Neuron (in vitro differentiated cells): ENCODE results near the gene DOCK4.

Source experiments
- H2AFZ ChIP-seq: one replicate; pipeline ENCODE4 v1.6.1; 2013; ENCODE audit warnings: low read depth, mild to moderate bottlenecking, inconsistent platforms, low read length, moderate library complexity
- H3K27me3 ChIP-seq: one replicate; pipeline ENCODE4 v1.6.1; 2013; ENCODE audit warnings: low read length; ENCODE audit not compliant: insufficient read depth
- H3K36me3 ChIP-seq: one replicate; pipeline ENCODE4 v1.6.1; 2013; ENCODE audit warnings: low read length; ENCODE audit not compliant: insufficient read depth
- H3K4me1 ChIP-seq: one replicate; pipeline ENCODE4 v1.6.1; 2013; ENCODE audit warnings: low read length; ENCODE audit not compliant: insufficient read depth
- H3K4me3 ChIP-seq: 2 replicates; pipeline ENCODE4 v1.5.1; 2013; ENCODE audit warnings: mild to moderate bottlenecking, low read length, moderate library complexity
- H3K9me3 ChIP-seq: one replicate; pipeline ENCODE4 v1.6.1; 2013; ENCODE audit warnings: low read length

DOCK4 gene

DNA sequence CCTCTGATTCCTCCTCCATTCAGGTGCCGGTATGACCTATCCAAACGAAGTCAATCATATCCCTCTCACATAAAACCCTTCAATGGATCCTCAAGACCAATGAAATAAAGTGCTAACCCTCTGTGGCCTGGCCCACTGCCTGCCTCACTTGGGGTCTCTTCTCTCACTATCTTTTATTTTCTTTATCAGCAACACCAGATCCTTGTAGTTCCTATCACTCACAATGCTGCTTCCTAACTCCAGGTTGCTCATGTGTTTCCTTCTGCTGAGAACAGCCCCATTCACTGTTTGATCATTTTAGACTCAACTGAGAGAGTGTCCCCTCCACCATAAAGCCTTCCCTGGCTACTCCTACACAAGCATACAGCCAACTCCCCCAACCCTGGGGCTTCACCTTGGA lies 180.6 kb downstream of the DOCK4 start:
- no peak overlapping the region for H3K4me3 ChIP-seq
- H3K4me1 ChIP-seq: no peaks in the 10 kb centered on the region
- H3K36me3 ChIP-seq: no peaks in the 10 kb centered on the region
- no peak overlapping the region for H2AFZ ChIP-seq
- H3K27me3 ChIP-seq: no peaks in the 10 kb centered on the region
- H3K9me3 ChIP-seq: no peaks in the 10 kb centered on the region

DNA sequence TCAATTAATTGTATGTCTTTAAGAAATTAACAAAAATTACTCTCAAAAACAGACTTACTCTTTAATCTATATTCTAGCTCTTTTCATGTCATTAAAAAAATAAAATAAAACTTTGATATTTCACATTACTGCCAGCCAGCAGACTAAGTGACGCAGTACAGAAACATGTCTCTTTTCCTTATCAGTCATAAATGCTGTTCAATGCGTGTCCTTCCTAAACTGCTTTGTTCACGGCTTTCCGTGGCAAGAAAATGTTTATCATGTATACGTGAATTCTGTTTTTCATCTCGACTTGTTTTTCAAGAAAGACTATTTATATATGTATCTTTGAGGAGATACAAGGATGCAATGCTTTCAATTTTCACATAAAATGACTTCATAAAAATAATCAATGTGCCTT lies 182.4 kb downstream of the DOCK4 start:
- no peaks in the 10 kb centered on the region for H3K27me3 ChIP-seq
- no peaks in the 10 kb centered on the region for H3K36me3 ChIP-seq
- H2AFZ ChIP-seq: no peak overlapping the region
- no peak overlapping the region for H3K4me3 ChIP-seq
- H3K4me1 ChIP-seq: no peaks in the 10 kb centered on the region
- H3K9me3 ChIP-seq: no peaks in the 10 kb centered on the region

DNA sequence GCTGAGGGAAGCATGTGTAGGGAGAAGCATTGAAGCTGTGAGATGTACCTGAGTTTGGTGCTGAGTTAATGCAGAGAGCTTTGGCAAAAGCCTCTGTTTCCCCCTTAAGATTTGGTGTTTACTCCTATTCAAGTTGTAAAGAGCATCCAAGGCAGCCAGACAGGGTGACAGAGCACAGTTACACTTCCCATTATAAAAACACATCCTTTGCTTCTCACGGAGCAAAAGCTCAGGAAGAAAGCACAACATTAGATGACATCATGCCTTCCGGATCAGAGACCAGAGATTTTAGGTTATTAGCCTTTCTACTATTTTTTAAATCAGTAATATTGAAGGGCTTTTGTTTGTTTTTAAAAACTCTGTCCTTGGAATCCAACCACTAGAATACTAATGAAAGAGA lies 182.9 kb downstream of the DOCK4 start:
- H3K4me3 ChIP-seq: no peak overlapping the region
- no peaks in the 10 kb centered on the region for H3K27me3 ChIP-seq

DNA sequence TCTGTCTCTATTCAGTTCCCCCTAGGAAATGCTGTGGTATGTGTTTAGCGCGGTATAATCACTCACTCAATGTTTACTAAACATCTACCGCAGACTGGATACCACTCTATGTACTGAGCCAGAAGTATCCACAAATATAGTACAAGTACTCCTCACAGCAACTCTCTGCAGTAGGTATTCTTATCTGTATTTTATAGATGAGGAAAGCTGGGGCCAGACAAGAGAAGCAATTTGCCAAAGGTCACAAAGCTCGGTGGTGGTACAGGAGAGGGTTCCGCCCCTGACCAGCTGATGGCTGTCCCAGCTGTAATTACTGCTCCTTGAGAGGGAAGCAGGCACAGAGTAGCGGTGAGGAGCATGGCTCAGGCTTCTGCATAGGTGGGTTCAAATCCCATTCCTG lies 184.1 kb downstream of the DOCK4 start:
- H3K4me3 ChIP-seq: no peak overlapping the region
- H3K9me3 ChIP-seq: no peaks in the 10 kb centered on the region
- H3K27me3 ChIP-seq: no peaks in the 10 kb centered on the region
- no peak overlapping the region for H2AFZ ChIP-seq
- no peaks in the 10 kb centered on the region for H3K36me3 ChIP-seq
- no peaks in the 10 kb centered on the region for H3K4me1 ChIP-seq

More for the DNA sequence above, 182.9 kb downstream of the DOCK4 start:
- no peaks in the 10 kb centered on the region for H3K9me3 ChIP-seq
- H3K36me3 ChIP-seq: no peaks in the 10 kb centered on the region
- H3K4me1 ChIP-seq: no peaks in the 10 kb centered on the region
- H2AFZ ChIP-seq: no peak overlapping the region

DNA sequence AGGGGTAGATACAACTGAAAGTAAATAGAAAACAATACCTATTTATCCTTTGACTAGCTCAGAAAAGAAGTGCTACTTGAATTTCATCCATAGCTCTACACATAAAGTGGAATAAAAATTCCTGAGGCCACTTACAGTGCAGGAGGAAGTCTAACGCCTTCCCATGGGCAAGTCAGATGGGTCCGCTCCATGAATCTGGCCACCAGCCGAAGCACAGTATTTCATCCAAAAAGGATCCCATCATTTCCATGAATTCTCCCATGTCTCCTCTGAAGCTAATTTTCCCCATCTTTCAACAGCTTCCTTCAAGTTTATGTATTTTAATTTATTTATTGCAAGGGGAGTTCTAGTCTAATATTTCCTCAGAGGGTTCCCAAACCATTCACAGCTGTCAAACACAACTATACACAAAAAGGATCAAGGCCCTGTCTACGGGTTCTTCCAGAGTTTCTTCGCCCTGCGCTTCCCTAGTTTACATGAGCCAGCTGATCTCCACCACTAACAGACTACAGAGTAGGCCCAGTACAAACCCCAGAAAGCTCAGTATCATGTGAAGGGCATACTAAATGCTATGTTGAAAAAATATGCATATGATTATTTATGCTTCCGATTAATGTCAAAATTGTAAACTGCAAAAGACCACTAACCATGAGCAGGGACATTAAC lies 184.7 kb downstream of the DOCK4 start:
- H3K36me3 ChIP-seq: no peaks in the 10 kb centered on the region
- H3K9me3 ChIP-seq: no peaks in the 10 kb centered on the region
- H3K4me3 ChIP-seq: no peak overlapping the region
- no peak overlapping the region for H2AFZ ChIP-seq
- no peaks in the 10 kb centered on the region for H3K4me1 ChIP-seq
- no peaks in the 10 kb centered on the region for H3K27me3 ChIP-seq

DNA sequence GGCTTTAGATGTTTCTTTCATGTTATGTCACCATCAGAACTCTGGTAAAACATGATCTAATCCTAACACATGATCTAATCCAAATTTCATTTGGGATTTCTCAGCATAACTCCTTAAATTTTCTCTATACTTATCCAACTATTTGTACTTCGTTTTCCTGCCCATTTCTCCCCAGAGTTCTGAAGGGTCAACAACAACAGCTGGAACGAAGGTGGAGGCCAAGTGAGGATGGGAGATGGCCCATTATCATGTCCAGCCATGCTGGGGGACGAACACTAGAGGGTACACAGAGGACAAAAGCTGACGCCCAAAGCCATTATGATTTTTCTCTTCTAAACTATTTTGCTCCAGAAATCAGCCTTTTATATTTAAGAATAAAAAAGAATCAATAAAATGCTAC lies 185.4 kb downstream of the DOCK4 start:
- Histone ChIP-seq H3K9me3 (no peaks in the 10 kb centered on the region), H3K27me3 (no peaks in the 10 kb centered on the region), H2AFZ (no peak overlapping the region), H3K4me3 (no peak overlapping the region), H3K36me3 (no peaks in the 10 kb centered on the region), H3K4me1 (no peaks in the 10 kb centered on the region)

DNA sequence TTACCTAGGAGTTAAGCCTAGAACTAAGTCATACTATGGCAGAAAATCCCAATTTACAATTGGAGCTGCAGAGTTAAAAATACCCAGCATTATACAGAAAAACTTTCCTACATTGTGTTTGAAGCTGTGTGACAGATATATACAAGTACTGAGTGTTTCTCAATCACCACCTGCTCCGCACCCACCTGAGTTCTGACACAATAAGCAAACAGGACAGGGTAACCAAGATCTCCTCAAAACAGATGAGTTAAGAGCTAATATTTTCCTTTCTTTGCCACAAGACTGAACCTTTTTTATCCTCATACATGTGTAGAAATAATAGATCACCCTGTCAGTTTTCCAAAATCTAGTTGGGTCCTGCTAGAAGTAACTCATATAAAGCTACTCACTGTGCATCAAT lies 186.3 kb downstream of the DOCK4 start:
- no peaks in the 10 kb centered on the region for H3K4me1 ChIP-seq
- no peaks in the 10 kb centered on the region for H3K9me3 ChIP-seq
- no peaks in the 10 kb centered on the region for H3K27me3 ChIP-seq
- H3K4me3 ChIP-seq: no peak overlapping the region
- H3K36me3 ChIP-seq: no peaks in the 10 kb centered on the region
- no peak overlapping the region for H2AFZ ChIP-seq

DNA sequence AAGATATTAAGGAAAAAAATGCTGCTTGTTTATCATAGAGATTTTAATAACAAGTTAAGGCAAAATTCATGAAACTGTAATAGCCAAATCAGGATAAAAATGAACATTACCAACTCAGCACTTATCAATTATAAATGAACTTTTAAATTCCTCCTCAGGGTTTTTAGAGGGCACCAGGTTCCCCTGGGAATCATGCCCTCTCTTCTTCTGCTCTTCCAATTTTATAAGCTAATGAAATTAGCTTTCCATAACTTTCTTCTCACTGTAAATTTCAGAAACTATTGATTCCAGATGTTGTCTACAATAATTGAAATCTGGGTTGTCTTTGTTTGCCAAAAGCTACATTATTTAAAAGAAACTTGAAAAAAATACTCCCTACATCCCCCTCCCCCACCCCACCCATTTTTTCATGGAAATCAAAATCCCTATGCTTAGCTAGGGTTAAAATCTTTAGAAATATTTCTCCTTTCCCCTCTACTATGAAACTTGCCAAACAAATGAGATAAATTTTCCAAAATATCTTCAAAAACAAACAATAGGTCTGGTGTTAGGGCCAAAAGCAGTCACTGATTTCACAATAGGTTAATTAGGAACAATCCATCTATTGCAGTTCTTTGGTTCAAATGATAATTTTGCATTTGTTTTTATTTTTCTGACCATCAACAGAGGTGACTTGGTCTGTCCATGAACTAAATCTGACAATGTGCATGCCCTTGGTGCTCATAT lies 187.7 kb downstream of the DOCK4 start:
- Histone ChIP-seq H3K4me3 (no peak overlapping the region), H3K9me3 (no peaks in the 10 kb centered on the region), H3K4me1 (no peaks in the 10 kb centered on the region), H3K27me3 (no peaks in the 10 kb centered on the region), H3K36me3 (no peaks in the 10 kb centered on the region), H2AFZ (no peak overlapping the region)

DNA sequence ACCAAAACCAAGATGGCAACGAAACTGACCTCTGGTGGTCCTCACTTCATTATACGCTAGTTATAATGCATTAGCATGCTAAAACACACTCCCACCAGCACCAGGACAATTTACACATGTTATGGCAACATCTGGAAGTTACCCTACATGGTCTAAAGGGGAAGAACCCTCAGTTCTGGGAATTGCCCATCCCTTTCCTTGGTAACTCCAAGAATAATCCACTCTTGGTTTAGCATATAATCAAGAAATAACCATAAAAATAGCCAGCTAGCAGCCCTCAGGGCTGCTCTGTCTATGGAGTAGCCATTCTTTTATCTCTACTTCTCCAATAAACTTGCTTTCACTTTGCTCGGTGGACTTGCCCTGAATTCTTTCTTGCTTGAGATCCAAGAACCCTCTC lies 191.1 kb downstream of the DOCK4 start:
- no peak overlapping the region for H2AFZ ChIP-seq

DNA sequence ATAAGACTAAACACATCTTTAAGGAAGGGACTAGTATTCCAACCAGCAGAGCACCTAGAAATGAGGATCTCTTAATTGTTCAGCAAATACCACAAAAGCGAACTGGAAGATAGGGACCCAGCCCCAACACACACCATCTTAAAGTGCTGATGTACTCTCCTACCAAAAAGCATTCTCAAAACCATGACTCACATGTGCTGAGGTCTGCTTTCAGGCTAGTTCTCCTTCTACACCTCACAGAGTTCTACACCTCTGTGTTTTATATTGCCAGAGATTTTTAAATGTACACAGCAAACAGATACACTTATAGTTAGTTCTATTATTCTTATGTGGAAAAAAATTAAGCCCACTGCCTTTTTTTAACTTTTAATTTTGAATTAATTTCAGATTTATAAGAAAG lies 191.9 kb downstream of the DOCK4 start:
- no peaks in the 10 kb centered on the region for H3K9me3 ChIP-seq
- H3K36me3 ChIP-seq: no peaks in the 10 kb centered on the region
- H3K4me1 ChIP-seq: no peaks in the 10 kb centered on the region
- no peak overlapping the region for H2AFZ ChIP-seq
- no peaks in the 10 kb centered on the region for H3K27me3 ChIP-seq
- no peak overlapping the region for H3K4me3 ChIP-seq

More for the DNA sequence above, 191.1 kb downstream of the DOCK4 start:
- no peaks in the 10 kb centered on the region for H3K9me3 ChIP-seq
- H3K36me3 ChIP-seq: no peaks in the 10 kb centered on the region
- H3K4me1 ChIP-seq: no peaks in the 10 kb centered on the region
- no peaks in the 10 kb centered on the region for H3K27me3 ChIP-seq
- H3K4me3 ChIP-seq: no peak overlapping the region

DNA sequence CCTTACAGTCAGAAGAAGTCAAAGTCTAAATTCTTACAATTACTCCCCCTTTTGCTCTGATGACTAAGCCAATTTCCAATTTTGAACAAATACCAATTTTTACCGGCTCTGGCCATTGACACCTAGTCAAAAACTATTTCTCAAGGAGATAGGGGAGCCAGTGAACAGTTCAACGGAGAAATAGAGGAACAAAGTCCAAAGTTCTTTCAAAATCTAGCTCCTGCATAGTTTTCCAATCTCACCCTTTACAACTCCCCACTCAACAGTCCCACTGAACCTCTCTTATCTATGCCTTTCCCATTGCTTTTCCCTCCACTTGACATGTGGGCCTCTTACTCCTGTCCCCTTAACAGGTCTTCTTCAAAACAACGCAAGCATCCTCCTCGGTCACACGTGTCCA lies 192.9 kb downstream of the DOCK4 start:
- no peaks in the 10 kb centered on the region for H3K4me1 ChIP-seq
- H2AFZ ChIP-seq: no peak overlapping the region

DNA sequence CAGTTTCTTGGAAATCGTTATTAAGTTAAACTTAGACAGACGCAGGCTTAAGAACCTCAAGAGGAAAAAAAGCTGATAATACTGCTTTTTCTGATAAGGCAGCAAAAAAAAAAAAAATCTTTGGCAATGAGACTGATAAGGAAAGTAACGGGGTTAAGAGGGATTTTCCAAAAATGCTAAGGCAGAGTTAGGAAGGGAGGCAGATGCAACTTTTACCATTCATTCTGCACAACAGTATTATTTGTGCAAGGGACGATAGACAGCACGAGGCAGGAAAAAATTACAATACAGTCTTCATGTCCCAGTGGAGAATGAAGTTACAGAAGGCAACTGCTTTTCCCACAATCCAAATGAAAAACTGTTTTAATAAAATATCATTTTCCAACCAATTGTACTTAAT lies 194.0 kb downstream of the DOCK4 start:
- Histone ChIP-seq H3K4me3 (no peak overlapping the region), H3K36me3 (no peaks in the 10 kb centered on the region), H3K4me1 (no peaks in the 10 kb centered on the region), H2AFZ (no peak overlapping the region), H3K27me3 (no peaks in the 10 kb centered on the region), H3K9me3 (no peaks in the 10 kb centered on the region)

More for the DNA sequence above, 192.9 kb downstream of the DOCK4 start:
- Histone ChIP-seq H3K9me3 (no peaks in the 10 kb centered on the region), H3K4me3 (no peak overlapping the region), H3K27me3 (no peaks in the 10 kb centered on the region), H3K36me3 (no peaks in the 10 kb centered on the region)

DNA sequence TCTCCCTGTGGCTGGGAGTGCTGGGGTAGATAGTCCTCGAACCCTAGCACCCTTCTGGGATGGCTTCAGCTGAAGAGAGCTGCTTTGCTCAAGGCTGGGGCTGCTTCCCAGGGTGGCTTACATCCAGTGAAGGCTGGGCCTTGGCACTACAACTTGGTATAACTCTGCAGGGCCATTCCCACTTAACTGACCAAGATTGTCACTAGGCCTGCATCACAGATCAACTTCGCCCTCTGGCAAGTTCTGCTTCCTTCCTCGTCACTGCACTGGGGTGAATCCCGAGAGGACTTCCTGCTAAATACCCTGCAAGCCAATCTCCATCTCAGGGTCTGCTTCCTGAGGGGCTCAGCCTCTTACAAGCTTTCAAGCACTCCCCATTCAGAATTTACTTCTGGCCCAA lies 195.2 kb downstream of the DOCK4 start:
- Histone ChIP-seq H3K27me3 (no peaks in the 10 kb centered on the region), H3K4me1 (no peaks in the 10 kb centered on the region), H3K36me3 (no peaks in the 10 kb centered on the region), H2AFZ (no peak overlapping the region), H3K4me3 (no peak overlapping the region), H3K9me3 (no peaks in the 10 kb centered on the region)

DNA sequence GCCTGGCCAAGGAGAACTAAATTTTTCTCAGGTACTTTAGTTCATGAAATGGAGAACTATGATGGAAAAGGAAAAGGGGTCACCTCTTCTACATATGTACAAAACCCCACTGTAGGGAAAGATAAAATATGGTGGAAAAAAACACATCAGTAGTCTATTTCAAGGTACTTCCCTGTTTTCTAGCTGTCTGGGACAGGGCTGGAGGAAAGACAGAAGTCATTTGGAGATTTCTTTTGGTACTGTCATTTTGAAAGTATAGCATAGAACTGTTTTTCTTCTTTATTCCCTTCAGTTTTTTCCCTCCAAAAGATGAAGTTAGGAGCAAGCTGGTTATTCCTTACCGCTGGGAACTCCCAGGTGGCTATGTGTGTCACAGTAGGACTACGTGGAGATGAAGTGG lies 196.1 kb downstream of the DOCK4 start:
- Histone ChIP-seq H3K36me3 (no peaks in the 10 kb centered on the region), H3K27me3 (no peaks in the 10 kb centered on the region), H2AFZ (no peak overlapping the region), H3K4me3 (no peak overlapping the region), H3K9me3 (no peaks in the 10 kb centered on the region), H3K4me1 (no peaks in the 10 kb centered on the region)
